RWPE1 (cell line): ENCODE results near the gene IPO11.

Experiments used
- CTCF ChIA-PET: fragments of 350-600 bp; sonication (Branson Sonifier 250); formaldehyde crosslinking; extraction: SDS; loops from one replicate; lab custom pipeline; 2021; lab: Yijun Ruan, JAX
- POLR2A ChIA-PET: fragments of 400-600 bp; formaldehyde crosslinking; extraction: SDS; loops from one replicate; lab custom pipeline; 2020; ENCODE audit warnings: antibody characterized with exemption; ENCODE audit not compliant: low non-redundant PET; lab: Yijun Ruan, JAX
- DNase-seq: peaks from one replicate; pipeline ENCODE4 v3.0.0; 2012; ENCODE audit warnings: low spot score
- H3K27ac ChIP-seq: fragments of 450-650 bp; 2 replicates; pipeline ENCODE4 v1.5.1; 2017
- TF ChIP-seq, protein P1 (sequence below): fragments of 450-650 bp; conservative IDR thresholded peaks from 2 replicates; pipeline ENCODE4 v1.5.1; 2017; ENCODE audit warnings: low read depth, mild to moderate bottlenecking

Gene IPO11

DNA sequence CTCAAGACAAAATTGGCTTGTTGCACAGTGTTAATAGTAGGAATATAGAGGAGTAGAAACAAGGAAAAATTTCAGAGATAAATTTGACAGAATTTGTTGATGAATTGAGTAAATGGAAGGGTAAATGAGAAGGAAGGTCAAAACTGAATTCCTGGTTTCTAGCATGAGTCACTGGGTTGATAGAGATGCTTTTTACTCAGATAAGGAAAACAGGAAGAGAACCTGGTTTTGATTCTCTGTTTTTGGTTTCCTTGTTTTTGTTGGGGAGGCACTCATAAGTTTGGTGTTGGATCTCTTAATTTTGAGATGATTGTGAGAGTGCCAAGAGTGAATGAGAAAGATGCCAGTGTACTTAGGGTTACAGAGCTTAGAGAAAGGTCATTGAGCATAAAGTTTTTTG, 173.2 kb downstream of the IPO11 start:
- POLR2A ChIA-PET, result no interaction called here
- TF ChIP-seq, protein P1, sequence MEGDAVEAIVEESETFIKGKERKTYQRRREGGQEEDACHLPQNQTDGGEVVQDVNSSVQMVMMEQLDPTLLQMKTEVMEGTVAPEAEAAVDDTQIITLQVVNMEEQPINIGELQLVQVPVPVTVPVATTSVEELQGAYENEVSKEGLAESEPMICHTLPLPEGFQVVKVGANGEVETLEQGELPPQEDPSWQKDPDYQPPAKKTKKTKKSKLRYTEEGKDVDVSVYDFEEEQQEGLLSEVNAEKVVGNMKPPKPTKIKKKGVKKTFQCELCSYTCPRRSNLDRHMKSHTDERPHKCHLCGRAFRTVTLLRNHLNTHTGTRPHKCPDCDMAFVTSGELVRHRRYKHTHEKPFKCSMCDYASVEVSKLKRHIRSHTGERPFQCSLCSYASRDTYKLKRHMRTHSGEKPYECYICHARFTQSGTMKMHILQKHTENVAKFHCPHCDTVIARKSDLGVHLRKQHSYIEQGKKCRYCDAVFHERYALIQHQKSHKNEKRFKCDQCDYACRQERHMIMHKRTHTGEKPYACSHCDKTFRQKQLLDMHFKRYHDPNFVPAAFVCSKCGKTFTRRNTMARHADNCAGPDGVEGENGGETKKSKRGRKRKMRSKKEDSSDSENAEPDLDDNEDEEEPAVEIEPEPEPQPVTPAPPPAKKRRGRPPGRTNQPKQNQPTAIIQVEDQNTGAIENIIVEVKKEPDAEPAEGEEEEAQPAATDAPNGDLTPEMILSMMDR, result no peak
- DNase-seq, result no peak
- CTCF ChIA-PET, result no interaction called here
- H3K27ac ChIP-seq, result no peak overlapping the region

DNA sequence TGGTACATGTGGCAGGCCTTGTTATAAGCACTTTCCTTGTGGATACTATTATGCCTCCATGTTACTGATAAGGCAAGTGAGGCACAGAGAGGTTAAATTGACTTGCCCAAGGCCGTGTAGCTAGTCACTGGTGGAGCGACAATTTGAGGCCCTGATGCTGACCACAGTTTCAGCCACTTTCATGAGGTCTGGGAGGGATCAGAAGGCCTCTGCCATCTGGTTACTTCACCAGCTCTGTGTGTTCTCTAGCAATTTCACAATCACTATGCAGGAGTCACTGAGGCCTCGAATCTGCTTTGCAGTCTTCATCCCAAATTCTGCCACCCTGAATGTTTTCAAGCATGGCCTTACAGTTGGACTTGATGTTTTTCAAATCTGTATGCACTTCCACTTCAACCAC, 175.2 kb downstream of the IPO11 start:
- POLR2A ChIA-PET, result no interaction called here
- CTCF ChIA-PET, result no interaction called here
- H3K27ac ChIP-seq, result no peak overlapping the region
- TF ChIP-seq, protein P1, result no peak
- DNase-seq, result no peak

DNA sequence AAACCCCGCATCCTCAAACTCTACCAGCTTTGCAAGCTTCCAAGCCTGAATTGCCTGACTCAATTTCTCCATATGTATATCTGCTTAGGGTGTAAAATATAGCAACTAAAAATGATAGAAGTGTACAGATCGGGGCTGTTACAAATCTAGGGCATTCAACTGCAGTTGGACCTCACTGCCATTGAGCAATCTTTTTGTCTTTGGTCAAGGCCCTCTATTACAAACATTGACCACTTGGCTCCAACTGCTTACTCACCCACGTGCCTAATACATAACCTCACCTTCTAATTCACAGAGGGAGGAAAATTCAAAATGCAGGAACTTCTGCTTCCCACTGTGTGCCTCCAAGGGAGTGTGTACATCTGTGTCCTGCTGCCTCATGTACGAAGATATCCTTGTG, 176.1 kb downstream of the IPO11 start:
- POLR2A ChIA-PET, result no interaction called here
- DNase-seq, result no peak
- CTCF ChIA-PET, result no interaction called here
- H3K27ac ChIP-seq, result no peak overlapping the region
- TF ChIP-seq, protein P1, result no peak

DNA sequence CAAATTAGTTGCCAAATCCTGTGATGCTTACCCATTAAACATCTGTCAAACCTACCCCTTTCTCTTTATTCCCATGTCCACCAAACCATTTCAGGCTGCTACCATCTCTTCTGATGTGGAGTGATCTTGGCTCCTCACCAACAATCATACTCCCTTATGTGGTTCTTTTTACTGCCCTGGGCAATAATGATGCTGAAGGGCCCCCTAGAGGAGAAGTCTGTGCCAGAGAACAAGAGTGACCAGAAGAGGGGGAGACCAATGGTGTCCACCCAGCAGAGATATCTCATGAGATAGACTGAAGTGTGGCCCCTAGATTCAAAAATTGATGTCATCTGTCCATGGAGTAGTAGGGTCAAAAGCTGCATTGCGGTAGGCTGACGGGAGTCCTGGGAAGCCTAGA, 176.9 kb downstream of the IPO11 start:
- no peak overlapping the region for H3K27ac ChIP-seq
- ChIA-PET CTCF (no interaction called here), POLR2A (no interaction called here)
- TF ChIP-seq, protein P1, result no peak
- DNase-seq, result no peak

DNA sequence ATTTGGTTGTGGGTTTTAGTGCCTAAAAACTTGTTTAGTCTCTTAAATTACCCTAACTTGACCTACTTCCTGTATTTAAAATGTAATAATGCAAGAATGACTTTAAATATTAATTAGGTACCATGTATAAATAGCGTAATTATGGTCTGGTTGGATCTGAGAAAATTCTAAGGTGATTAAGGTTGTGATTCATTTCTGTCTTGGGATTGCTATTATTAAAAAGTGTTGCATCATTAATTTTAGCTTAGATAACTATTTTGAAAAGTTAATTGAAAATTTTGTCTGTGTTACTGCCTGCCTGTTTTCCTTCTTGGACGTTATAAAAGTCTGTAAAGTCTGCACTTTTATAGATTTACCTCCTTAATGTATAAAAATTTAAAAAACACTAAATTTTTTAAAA, 177.8 kb downstream of the IPO11 start:
- ChIA-PET CTCF (no interaction called here), POLR2A (no interaction called here)
- TF ChIP-seq, protein P1, result no peak
- no peak for DNase-seq
- no peak overlapping the region for H3K27ac ChIP-seq

DNA sequence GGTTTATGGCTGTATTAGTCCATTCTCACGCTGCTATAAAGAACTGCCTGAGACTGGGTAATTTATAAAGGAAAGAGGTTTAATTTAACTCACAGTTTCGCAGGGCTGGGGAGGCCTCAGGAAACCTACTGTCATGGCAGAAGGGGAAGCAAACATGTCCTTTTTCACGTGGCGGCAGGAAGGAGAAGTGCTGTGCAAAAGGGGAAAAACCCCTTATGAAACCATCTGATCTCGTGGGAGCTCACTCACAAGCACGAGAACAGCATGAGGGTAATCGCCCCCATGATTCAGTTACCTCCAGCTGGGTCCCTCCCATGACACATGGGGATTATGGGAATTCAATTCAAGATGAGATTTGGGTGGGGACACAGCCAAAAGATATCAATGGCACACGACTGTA, 180.0 kb downstream of the IPO11 start:
- TF ChIP-seq, protein P1, result no peak
- H3K27ac ChIP-seq, result no peak overlapping the region
- ChIA-PET CTCF (no interaction called here), POLR2A (no interaction called here)
- no peak for DNase-seq

DNA sequence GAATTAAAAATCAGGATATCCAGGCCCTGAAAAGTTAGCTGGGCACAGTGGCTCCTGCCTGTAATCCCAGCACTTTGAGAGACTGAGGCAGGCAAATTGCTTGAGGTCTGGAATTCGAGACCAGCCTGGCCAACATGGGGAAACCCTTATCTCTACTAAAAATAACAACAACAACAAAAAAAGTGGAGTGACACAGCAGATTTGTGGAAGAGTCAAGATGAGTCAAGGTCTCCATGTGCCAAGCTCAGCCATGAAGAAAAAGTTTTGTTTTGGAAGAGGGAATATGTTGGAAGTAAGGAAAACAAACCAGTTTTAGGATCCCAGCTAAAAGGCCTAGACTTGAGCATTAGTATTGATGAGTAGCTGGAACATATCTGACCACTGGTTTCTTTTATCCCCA, 180.8 kb downstream of the IPO11 start:
- TF ChIP-seq, protein P1, result no peak
- POLR2A ChIA-PET, result no interaction called here
- H3K27ac ChIP-seq, result no peak overlapping the region
- no peak for DNase-seq
- CTCF ChIA-PET, result interaction anchor here (0.6 to 0.7 kb wide), 2 partner anchors 45 to 107 kb away, joined by 3 to 5 read pairs; no protein-coding TSS in a partner anchor
